CD4-positive, alpha-beta T cell treated with Interleukin-2 at 100 ng/mL for 4 hours (primary cell): ENCODE measurements around the gene IL1RAPL1.

Experiments
- DNase-seq: peaks from one replicate; pipeline ENCODE4 v3.0.0-alpha.2; 2020; ENCODE audit warnings: low spot score

IL1RAPL1 gene

GRCh38 chrX:29535212-29536162 lies 948.2 kb downstream of the IL1RAPL1 start:
- no peak for DNase-seq

DNA sequence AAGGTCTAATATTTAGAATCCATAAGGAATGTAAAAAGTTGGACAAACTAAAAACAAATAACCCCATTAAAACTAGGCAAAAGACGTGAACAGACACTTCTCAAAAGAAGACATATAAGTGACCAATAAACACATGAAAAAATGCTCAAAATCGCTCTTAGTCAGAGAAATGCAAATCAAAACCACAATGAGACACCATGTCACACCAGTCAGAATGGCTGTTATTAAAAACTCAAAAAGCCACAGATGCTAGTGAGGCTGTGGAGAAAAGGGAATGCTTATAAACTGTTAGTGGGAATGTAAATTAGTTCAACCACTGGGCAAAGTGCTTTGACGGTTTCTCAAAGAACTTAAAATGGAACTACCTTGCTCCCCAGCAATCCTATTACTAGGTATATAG lies 953.8 kb downstream of the IL1RAPL1 start:
- DNase-seq: no peak

- DNase-seq: no peak
Measured at GRCh38 chrX:29542152-29542551, 954.9 kb downstream of the IL1RAPL1 start.

DNA sequence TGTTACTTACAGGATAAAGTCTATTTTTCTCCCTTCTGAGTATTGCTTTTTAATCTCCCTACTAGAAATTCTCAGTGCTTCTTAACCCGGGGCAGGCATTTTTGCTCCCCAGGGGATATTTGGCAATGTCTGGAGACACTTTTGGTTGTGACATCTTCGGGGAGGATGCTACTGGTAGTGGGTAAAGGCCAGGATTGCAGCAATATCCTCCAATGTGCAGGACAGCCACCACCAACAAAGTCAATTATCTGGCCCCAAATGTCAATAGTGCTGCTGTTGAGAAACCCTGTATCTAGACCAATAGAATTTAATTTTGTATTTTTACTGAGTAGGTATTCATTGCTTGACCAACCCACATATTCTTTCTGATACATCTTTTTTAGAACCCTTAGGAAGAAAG lies 958.6 kb downstream of the IL1RAPL1 start:
- no peak for DNase-seq

DNA sequence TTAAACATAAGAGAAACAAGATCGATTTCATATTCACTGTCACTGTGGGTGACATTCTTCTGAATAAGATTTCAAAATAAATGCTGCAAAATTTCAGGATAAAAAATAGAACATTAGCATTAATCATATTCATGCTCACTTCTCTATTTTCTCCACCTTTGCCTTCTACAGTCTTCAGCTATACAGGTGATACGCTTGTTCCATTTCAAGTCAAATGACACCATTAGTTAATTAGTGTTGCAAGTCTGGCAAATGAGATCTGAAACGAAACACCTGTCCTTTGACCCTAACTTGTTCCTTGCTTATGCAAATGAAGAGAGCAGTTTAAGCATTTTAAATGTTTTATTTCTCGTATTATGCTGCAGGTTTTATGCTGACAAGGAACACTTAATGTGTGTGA lies 960.6 kb downstream of the IL1RAPL1 start:
- DNase-seq: no peak

DNA sequence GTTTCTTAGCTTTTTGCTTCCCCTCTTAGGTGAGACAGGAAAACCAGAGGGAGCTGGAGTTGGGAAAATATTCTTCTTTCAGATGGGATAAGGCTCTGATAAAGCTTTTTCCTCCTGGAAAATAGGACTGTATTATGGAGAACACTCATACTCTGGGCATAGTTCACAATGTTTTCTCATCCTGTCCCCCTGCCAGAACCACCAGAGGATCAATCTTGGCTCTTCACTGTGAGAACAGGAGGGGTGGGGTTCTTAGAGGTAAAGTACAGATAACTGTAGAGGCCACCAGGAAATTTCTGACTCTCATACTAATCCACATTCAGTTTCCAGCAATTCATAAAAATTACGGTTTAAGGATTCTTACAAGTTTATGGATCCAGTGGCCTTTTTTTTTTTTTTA lies 966.3 kb downstream of the IL1RAPL1 start:
- DNase-seq: no peak

DNA sequence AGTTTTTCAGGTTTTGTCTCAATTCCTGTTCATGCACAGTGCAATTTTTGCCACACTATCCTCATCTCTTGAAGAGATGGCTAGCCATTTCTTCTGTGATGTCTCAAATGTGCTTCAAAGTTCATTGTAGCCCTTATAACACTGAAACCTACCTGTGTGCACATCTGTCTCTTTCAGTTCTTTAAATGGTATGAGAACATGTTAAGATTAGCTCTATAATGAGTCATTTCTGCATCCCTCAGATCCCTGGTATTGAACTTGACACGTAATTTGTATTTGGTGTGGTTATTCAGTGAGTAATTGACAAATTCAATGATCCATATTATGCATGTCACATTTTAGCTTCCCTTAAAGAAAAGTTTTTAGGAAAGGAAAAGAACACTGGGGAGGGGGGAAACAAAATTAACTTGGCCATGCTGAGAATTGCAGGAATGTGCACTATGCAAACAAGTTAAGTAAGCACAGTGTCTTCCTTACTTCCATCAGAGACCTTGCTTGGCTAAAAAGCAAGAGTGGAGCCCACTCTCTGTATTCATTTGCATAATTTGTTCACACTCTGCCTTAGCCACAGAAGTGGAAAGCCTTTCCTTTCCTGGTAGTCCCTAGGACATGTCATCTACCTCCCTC lies 968.3 kb downstream of the IL1RAPL1 start:
- DNase-seq: no peak

DNA sequence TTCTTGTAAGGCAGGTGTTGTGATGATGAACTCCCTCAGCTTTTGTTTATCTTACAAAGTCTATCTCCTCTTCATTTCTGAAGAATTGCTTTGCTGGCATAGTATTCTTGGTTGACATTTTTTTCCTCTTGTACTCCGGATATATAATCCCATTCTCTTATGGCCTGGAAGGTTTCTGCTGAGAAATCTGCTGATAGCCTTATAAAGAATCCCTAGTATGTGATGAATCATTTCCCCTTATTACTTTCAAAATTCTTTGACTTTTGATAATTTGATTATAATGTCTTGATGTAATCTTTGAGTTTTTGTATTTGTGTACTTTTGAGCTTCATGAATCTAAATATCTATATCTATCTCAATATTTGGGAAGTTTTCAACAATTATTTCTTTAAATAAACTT lies 972.8 kb downstream of the IL1RAPL1 start:
- no peak for DNase-seq

DNA sequence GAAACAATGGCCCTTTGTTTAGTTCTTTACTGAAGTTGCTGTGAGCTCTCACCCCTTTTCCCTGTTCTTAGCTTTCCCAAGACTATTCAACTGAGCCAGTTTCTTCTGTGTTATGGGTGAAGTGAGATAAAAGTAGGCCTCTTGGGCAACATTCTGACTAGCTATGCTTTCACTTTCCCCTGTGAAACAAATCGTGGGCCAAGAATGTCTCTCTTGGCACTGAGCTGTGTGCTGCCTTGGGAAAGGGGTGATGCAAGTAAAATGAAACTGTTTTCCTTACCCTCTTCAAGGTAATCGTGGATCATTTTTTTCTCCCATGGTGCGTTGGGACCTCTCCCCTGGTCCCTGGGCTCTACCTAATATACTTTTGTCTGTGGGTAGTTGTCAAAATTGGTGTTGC lies 974.2 kb downstream of the IL1RAPL1 start:
- DNase-seq: no peak

- no peak for DNase-seq
Measured at GRCh38 chrX:29580560-29580959, 993.3 kb downstream of the IL1RAPL1 start.

DNA sequence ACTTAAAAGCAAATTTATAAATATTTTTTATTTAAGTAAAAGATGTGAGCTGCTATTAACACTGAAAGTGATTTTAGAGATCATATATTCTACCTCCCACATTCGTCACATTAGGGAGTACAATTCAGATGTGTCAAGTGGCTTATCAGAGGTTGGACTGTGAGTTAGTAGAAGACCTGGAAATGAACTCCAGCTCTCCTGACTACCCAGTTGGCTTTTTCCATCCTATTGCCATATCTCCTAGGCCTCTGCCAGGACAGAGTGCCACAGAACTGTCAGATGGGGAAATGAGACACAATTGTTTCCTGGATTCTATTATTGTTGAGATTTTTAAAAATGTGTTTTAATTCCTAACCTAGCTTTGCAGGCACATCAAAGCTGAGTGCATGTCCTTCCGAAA lies 994.0 kb downstream of the IL1RAPL1 start:
- DNase-seq: no peak

DNA sequence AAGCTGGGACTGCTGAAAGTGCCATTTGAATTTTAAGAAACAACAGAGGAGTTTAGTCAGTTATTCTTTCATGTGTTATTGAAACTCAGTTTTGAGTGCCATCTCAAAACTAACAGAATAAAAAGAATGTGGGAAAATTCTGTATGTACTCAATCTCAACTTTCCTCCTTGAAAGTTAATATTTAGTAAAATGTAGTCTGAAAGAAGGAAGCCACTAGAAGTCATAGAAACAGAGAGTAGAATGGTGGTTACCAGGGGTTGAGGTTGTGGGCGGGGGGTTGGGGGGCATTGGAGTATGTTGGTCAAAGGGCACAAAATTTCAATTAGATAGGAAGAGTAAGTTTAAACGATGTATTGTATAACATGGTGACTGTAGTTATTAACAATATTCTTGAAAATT lies 999.9 kb downstream of the IL1RAPL1 start:
- no peak for DNase-seq

DNA sequence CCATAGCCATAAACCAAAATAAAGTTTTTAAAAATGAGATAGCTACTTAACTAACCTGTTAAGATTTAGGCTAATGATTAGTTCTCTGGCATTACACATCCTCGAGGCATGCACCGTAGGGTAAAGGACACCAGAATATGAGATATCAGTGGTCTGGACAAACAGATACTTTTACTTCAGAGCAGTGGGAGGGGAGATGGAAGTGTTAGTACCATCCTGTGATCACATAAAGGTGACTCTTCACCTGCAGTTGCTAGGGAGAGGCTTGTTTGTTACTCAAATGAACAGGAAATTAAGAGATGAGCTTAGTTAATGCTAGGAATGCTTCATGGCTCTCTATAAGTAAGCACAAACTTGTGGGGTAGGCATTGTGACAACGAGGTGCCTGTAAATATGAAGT lies 1003.7 kb downstream of the IL1RAPL1 start:
- DNase-seq: no peak

- DNase-seq: no peak
Measured at GRCh38 chrX:29604381-29604780, 1017.1 kb downstream of the IL1RAPL1 start.

GRCh38 chrX:29617276-29617675 lies 1030.0 kb downstream of the IL1RAPL1 start:
- no peak for DNase-seq

DNA sequence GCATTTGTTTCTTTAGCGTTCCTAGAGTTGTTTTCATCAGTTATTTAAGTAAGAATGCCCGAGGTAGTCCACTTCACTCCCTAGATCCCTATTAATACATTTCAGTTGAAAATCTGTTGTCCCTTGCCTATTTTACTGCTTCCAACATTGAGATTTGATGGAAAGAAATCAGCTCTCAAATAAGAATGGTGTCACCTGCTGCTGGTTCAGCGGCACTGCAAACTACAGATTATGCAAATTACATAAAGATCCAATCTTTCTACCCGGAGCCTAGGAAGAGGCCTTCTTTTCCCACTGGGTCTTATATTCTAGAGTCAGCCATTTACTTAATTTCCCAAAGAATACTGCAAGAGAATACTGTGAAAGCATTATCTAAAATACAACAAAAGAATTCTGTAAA lies 1030.5 kb downstream of the IL1RAPL1 start:
- no peak for DNase-seq

DNA sequence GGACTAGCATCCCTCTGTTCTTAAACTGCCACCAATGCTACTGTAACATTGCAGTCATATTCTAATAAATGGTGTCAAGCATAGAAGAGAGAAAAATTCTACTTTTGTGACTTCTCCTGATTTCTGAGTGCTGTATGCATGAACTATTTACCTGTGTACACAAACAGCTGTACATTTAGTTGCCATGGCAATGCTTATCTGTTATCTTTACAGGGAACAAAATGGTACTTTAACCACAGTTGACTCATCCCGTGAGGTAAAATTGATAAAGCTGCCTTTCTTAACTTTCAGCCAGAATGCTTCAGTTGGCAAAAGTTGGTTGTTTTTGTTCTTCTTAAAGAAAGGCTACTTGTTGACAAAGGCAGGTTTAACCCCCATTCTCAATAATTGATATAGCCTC lies 1040.6 kb downstream of the IL1RAPL1 start:
- DNase-seq: no peak

DNA sequence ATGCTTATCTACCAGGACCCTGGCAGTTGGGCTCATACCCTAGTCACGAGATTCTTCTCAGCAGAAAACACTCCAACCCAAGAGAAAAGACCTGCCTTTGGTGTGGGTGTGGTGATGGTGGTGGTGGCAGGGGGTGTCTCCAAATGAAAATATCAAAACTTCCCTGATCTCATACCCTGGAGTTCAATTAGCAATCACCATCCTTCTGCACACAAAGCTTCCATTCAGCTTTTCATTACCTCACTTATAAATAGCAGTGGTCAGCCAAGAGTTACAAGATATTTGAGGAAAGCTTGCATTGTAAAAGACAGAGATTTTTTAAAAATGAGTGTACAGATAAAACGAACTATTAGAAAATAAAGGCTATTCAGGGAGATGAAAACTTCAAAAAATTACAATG lies 1047.3 kb downstream of the IL1RAPL1 start:
- no peak for DNase-seq

DNA sequence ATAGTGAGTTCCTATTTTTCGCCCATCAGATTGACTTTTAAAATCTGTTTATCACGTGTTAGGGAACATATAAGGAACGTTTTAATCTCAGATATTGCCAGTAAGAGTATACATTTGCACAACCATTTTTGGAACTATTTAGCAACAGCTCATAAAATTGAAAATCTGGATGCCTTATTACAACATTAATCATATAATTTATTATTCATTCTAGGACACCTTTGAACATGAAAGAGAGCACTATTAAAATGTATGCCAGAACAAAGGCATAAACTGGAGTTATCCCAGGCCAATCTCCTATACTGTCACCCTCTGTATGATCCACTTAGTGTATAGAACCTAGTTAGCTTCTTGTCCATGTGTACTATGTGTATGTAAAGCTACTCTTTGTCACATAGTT lies 1049.1 kb downstream of the IL1RAPL1 start:
- DNase-seq: no peak

DNA sequence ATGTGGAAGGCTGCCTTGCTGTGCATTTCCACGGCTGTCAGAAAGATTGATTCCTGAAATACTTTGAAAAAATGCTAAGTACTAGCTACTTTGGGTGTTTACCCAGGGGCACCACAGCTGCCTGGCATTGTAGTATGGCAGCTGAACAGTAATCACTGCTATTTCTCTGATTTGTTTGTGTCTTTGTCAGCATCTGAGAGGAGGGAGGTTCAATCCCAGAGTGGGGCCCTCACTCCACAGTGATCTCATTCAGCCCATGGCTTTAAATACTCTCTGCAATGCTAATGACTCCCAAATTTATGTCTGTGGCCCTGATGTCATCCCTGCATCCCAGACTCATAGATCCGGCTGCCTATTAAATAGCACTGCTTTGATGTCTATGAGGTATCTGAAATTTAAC lies 1052.9 kb downstream of the IL1RAPL1 start:
- no peak for DNase-seq

GRCh38 chrX:29641461-29641860 lies 1054.2 kb downstream of the IL1RAPL1 start:
- DNase-seq: no peak

- no peak for DNase-seq
Measured at GRCh38 chrX:29643181-29643580, 1055.9 kb downstream of the IL1RAPL1 start.

- no peak for DNase-seq
Measured at GRCh38 chrX:29648161-29648560, 1060.9 kb downstream of the IL1RAPL1 start.

GRCh38 chrX:29652484-29652883 lies 1065.2 kb downstream of the IL1RAPL1 start:
- DNase-seq: no peak
